PC-9 (cell line): ENCODE measurements around the gene SLC44A1. TPM values are rescaled to one million over a fixed set of nuclear protein-coding genes. Genes with fewer than 3 reads are reported as not detected.

Experiments used
- BruUV-seq: library from RNA; stranded (reverse); fragments of 400-500 nt; replicated peaks from 2 replicates; lab custom pipeline; 2021; lab: Mats Ljungman, UMichigan
- CTCF ChIA-PET: fragments of 300-600 bp; sonication (Branson Sonifier 250); formaldehyde crosslinking; loops from one replicate; lab custom pipeline; 2022; ENCODE audit warnings: antibody characterized with exemption; lab: Charles Lee
- POLR2A ChIA-PET: fragments of 300-600 bp; sonication (Branson Sonifier 250); formaldehyde crosslinking; loops from one replicate; lab custom pipeline; 2022; ENCODE audit warnings: antibody characterized with exemption; ENCODE audit not compliant: unreplicated experiment; lab: Charles Lee
- DNase-seq, 2 experiments: peaks; one replicate each; pipeline versions ENCODE4 v3.0.0 to v3.0.0-alpha.2; 2015 to 2022; ENCODE audit warnings: mixed read lengths in 1 of 2
- H2AFZ ChIP-seq: fragments of 200-600 bp; sonication (generic); 2 replicates; pipeline ENCODE4 v1.8.1; 2017; ENCODE audit warnings: antibody characterized with exemption
- H3F3A ChIP-seq: fragments of 200-600 bp; sonication (generic); 2 replicates; pipeline ENCODE4 v1.8.1; 2017; ENCODE audit warnings: antibody characterized with exemption, mild to moderate bottlenecking, low read depth; ENCODE audit not compliant: insufficient read depth
- H3K27ac ChIP-seq: fragments of 200-600 bp; sonication (generic); 2 replicates; pipeline ENCODE4 v1.6.1; 2016; ENCODE audit warnings: mixed run types
- H3K27me3 ChIP-seq: fragments of 200-600 bp; sonication (generic); 2 replicates; pipeline ENCODE4 v1.6.1; 2016; ENCODE audit warnings: low read depth, mixed run types; ENCODE audit not compliant: insufficient read depth
- H3K36me3 ChIP-seq: fragments of 200-600 bp; sonication (generic); 2 replicates; pipeline ENCODE4 v1.6.1; 2016; ENCODE audit warnings: low read depth, mixed run types
- H3K4me1 ChIP-seq: fragments of 200-600 bp; sonication (generic); replicated peaks from 2 replicates; pipeline ENCODE4 v1.6.1; 2016; ENCODE audit warnings: mixed run types; ENCODE audit not compliant: insufficient read depth
- H3K4me2 ChIP-seq: fragments of 200-600 bp; sonication (generic); 2 replicates; pipeline ENCODE4 v1.6.1; 2017; ENCODE audit warnings: mixed run types
- H3K4me3 ChIP-seq: fragments of 200-600 bp; sonication (generic); 2 replicates; pipeline ENCODE4 v1.6.1; 2016; ENCODE audit warnings: mixed run types
- H3K79me2 ChIP-seq: fragments of 200-600 bp; sonication (generic); 2 replicates; pipeline ENCODE4 v1.6.1; 2017; ENCODE audit warnings: low read depth, mixed run types
- H3K9me2 ChIP-seq: fragments of 200-600 bp; sonication (generic); 2 replicates; pipeline ENCODE4 v1.8.1; 2017; ENCODE audit warnings: mild to moderate bottlenecking; ENCODE audit not compliant: insufficient read depth
- H3K9me3 ChIP-seq: fragments of 200-600 bp; sonication (generic); 2 replicates; pipeline ENCODE4 v1.8.1; 2016; ENCODE audit warnings: low read depth; ENCODE audit not compliant: insufficient read depth
- H4K20me1 ChIP-seq: fragments of 200-600 bp; sonication (generic); 2 replicates; pipeline ENCODE4 v1.8.1; 2017; ENCODE audit not compliant: insufficient read depth
- EZH2 ChIP-seq: fragments of 200-600 bp; sonication (generic); IDR thresholded peaks from 2 replicates; pipeline ENCODE4 v1.8.0; 2017; ENCODE audit warnings: antibody characterized with exemption, low read depth
- intact Hi-C: fragments of 100-400 bp; cut with micrococcal nuclease; formaldehyde crosslinking; loops from one replicate; pipeline ENCODE4 v1.10.0; 2022; ENCODE audit not compliant: unreplicated experiment
- total RNA-seq: library from RNA; stranded (reverse); gene quantifications from 2 replicates; pipeline ENCODE4 v1.2.3, GENCODE V29; 2021
- TF ChIP-seq, protein P1 (sequence below): fragments of 200-600 bp; sonication (generic); conservative IDR thresholded peaks from 2 replicates; pipeline ENCODE4 v1.6.1; 2017; ENCODE audit warnings: mixed run types, antibody characterized with exemption, mild to moderate bottlenecking, moderate library complexity

Gene SLC44A1
- total RNA-seq, 1 experiment from 2014 or later = 95.2 TPM

DNA sequence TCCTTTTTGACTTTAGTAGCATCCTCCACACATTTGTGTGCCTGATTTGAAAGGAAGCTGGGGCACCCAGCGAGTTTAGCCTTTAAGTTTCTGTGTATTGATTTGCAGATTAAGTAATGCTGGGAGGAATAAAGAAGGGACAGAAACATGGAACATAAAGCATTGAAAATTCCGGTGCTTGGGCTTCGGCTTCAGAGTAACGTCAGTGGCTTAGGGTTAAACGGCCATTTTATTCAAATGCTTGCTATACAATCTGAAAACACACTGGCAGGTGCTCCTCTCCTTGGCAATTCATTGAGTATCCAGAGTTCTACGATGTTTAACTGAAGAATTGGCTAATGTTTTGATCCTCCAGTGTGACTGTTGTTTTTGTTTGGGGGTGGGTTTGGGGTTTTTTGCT lies 145.3 kb downstream of the SLC44A1 start:
- H4K20me1 ChIP-seq = no peaks in the 10 kb centered on the region
- no peaks in the 10 kb centered on the region for H3K79me2 ChIP-seq
- no peaks in the 10 kb centered on the region for H3K9me2 ChIP-seq
- no peak overlapping the region for H3K27ac ChIP-seq
- no peak overlapping the region for H3K4me2 ChIP-seq
- no peak overlapping the region for H3K4me3 ChIP-seq
- no TSS peak for BruUV-seq
- H3K9me3 ChIP-seq = no peaks in the 10 kb centered on the region
- CTCF ChIA-PET = interaction anchor here (0.8 kb wide), 1 partner anchor 608 kb away, joined by 15 read pairs; no protein-coding TSS in a partner anchor
- TF ChIP-seq EZH2 = no peak
- TF ChIP-seq, protein P1, sequence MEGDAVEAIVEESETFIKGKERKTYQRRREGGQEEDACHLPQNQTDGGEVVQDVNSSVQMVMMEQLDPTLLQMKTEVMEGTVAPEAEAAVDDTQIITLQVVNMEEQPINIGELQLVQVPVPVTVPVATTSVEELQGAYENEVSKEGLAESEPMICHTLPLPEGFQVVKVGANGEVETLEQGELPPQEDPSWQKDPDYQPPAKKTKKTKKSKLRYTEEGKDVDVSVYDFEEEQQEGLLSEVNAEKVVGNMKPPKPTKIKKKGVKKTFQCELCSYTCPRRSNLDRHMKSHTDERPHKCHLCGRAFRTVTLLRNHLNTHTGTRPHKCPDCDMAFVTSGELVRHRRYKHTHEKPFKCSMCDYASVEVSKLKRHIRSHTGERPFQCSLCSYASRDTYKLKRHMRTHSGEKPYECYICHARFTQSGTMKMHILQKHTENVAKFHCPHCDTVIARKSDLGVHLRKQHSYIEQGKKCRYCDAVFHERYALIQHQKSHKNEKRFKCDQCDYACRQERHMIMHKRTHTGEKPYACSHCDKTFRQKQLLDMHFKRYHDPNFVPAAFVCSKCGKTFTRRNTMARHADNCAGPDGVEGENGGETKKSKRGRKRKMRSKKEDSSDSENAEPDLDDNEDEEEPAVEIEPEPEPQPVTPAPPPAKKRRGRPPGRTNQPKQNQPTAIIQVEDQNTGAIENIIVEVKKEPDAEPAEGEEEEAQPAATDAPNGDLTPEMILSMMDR = no peak
- H3F3A ChIP-seq = no peaks in the 10 kb centered on the region
- no peak for DNase-seq
- no peaks in the 10 kb centered on the region for H3K27me3 ChIP-seq
- intact Hi-C loops = no loop called here
- POLR2A ChIA-PET = no interaction called here
- no peaks in the 10 kb centered on the region for H3K4me1 ChIP-seq
- no peaks in the 10 kb centered on the region; the same call in 1 of the 2 replicates for H3K36me3 ChIP-seq
- no peak overlapping the region for H2AFZ ChIP-seq

DNA sequence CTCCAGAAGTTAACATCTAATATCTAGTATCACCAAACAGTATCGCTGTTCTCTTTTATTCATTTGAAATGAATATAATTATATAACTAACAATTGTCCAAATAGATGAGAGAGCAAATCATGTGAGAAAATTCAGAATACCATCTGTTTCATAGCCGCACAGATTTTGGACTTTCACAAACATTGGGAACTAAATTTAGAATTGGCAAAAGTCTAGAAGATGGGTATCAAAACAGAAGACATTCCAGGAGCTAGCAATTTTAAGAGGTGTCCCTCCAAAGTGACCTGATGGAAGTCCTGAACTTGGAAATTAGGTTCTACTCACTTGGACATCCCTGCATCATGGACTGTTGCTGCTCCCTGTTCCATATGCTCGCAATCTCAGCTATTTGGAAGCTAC lies 146.4 kb downstream of the SLC44A1 start:
- Histone ChIP-seq H3K27me3 (no peaks in the 10 kb centered on the region), H3K4me1 (no peaks in the 10 kb centered on the region), H3K4me3 (no peak overlapping the region), H3K9me2 (no peaks in the 10 kb centered on the region), H3K79me2 (no peaks in the 10 kb centered on the region), H3K27ac (no peak overlapping the region), H2AFZ (no peak overlapping the region), H3K36me3 (no peaks in the 10 kb centered on the region; the same call in 1 of the 2 replicates), H4K20me1 (no peaks in the 10 kb centered on the region), H3K4me2 (no peak overlapping the region), H3F3A (no peaks in the 10 kb centered on the region), H3K9me3 (no peaks in the 10 kb centered on the region)
- ChIA-PET POLR2A (interaction anchor here (0.7 kb wide), 1 partner anchor 146 kb away, joined by 4 read pairs; no protein-coding TSS in a partner anchor), CTCF (no interaction called here)
- no peak for TF ChIP-seq EZH2
- TF ChIP-seq, protein P1 = no peak
- no TSS peak for BruUV-seq
- intact Hi-C loops = no loop called here
- no peak for DNase-seq

DNA sequence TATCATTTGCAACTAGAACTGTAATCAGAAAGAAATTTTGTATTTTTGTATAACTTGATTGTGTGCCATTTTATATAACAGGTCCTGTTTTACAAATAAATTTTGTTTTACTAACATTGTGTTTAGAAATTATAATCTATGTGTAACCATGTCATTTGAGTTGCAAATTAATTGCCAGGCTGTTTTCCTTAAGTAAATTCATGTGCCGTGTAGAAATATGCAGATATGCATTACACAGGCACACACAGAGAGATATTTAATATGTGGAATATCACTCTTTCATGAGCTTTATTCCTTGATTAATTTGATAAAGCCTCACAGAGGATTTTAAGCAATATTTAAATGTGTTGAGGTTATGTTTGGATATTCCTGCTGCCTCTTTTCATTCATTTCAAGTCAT lies 146.8 kb downstream of the SLC44A1 start:
- no TSS peak for BruUV-seq
- H3K79me2 ChIP-seq = no peaks in the 10 kb centered on the region
- H3K4me3 ChIP-seq = no peak overlapping the region
- intact Hi-C loops = no loop called here
- H3K27ac ChIP-seq = no peak overlapping the region
- no peaks in the 10 kb centered on the region for H3F3A ChIP-seq
- no peak overlapping the region for H2AFZ ChIP-seq
- H4K20me1 ChIP-seq = no peaks in the 10 kb centered on the region
- H3K4me1 ChIP-seq = no peaks in the 10 kb centered on the region
- ChIA-PET POLR2A (no interaction called here), CTCF (no interaction called here)
- no peaks in the 10 kb centered on the region; the same call in 1 of the 2 replicates for H3K36me3 ChIP-seq
- H3K9me3 ChIP-seq = no peaks in the 10 kb centered on the region
- no peaks in the 10 kb centered on the region for H3K27me3 ChIP-seq
- DNase-seq = no peak
- TF ChIP-seq, protein P1 = no peak
- TF ChIP-seq EZH2 = no peak
- H3K9me2 ChIP-seq = no peaks in the 10 kb centered on the region
- no peak overlapping the region for H3K4me2 ChIP-seq
